Calu3 (cell line): Measurements from ENCODE around the gene ANGPTL4. TPM values are rescaled to one million over a fixed set of nuclear protein-coding genes. Genes with fewer than 3 reads are reported as not detected.

Experiments
- BruUV-seq: library from RNA; stranded (reverse); fragments of 400-500 nt; replicated peaks from 2 replicates; lab custom pipeline; 2021; lab: Mats Ljungman, UMichigan
- CTCF ChIA-PET: fragments of 300-600 bp; sonication (Branson Sonifier 250); formaldehyde crosslinking; loops from one replicate; lab custom pipeline; 2022; ENCODE audit warnings: antibody characterized with exemption; lab: Charles Lee
- DNase-seq: peaks from one replicate; pipeline ENCODE4 v3.0.0; 2022
- H3K27ac Mint-ChIP-seq: one replicate; pipeline ENCODE4 v1.8.0; 2022; ENCODE audit warnings: mixed read lengths; ENCODE audit not compliant: unreplicated experiment
- H3K27me3 Mint-ChIP-seq: one replicate; pipeline ENCODE4 v1.8.0; 2022; ENCODE audit warnings: mixed read lengths; ENCODE audit not compliant: unreplicated experiment
- H3K36me3 Mint-ChIP-seq: one replicate; pipeline ENCODE4 v1.8.0; 2022; ENCODE audit warnings: mild to moderate bottlenecking, moderate library complexity, mixed read lengths; ENCODE audit not compliant: insufficient read depth, unreplicated experiment
- H3K4me1 Mint-ChIP-seq: one replicate; pipeline ENCODE4 v1.8.0; 2022; ENCODE audit warnings: mild to moderate bottlenecking, low read depth, mixed read lengths; ENCODE audit not compliant: unreplicated experiment
- H3K4me3 Mint-ChIP-seq: one replicate; pipeline ENCODE4 v1.8.0; 2022; ENCODE audit warnings: mild to moderate bottlenecking, low read depth, moderate library complexity, mixed read lengths; ENCODE audit not compliant: unreplicated experiment
- H3K9me3 Mint-ChIP-seq: one replicate; pipeline ENCODE4 v1.8.0; 2022; ENCODE audit warnings: low read depth, mixed read lengths; ENCODE audit not compliant: unreplicated experiment
- CTCF ChIP-seq: fragments of 200-600 bp; IDR thresholded peaks from one replicate; pipeline ENCODE4 v1.8.0; 2022; ENCODE audit warnings: antibody characterized with exemption; ENCODE audit not compliant: unreplicated experiment
- intact Hi-C: fragments of 100-400 bp; cut with micrococcal nuclease; formaldehyde crosslinking; loops from one replicate; pipeline ENCODE4 v1.10.0; 2022; ENCODE audit not compliant: unreplicated experiment
- total RNA-seq: library from RNA; stranded (reverse); gene quantifications from 2 replicates; pipeline ENCODE4 v1.2.3, GENCODE V29; 2022

ANGPTL4 gene
- total RNA-seq, 1 experiment from 2014 or later: 0.97 TPM

GRCh38 chr19:8386990-8387389 is 23.0 kb downstream of the ANGPTL4 start:
- Mint-ChIP-seq H3K4me1 (peaks cover 18% of the 10 kb centered on the region), H3K36me3 (peaks cover 25% of the 10 kb centered on the region), H3K27me3 (no peaks in the 10 kb centered on the region), H3K27ac (no peak overlapping the region), H3K9me3 (no peaks in the 10 kb centered on the region), H3K4me3 (no peak overlapping the region)
- CTCF ChIA-PET: no interaction called here
- intact Hi-C loops: no loop called here
- DNase-seq: no peak
- no peak for TF ChIP-seq CTCF
- BruUV-seq: no TSS peak

- DNase-seq: no peak
- Mint-ChIP-seq H3K36me3 (peaks cover 28% of the 10 kb centered on the region), H3K27me3 (no peaks in the 10 kb centered on the region), H3K27ac (no peak overlapping the region), H3K4me1 (peaks cover 18% of the 10 kb centered on the region), H3K4me3 (no peak overlapping the region), H3K9me3 (no peaks in the 10 kb centered on the region)
- intact Hi-C loops: no loop called here
- no TSS peak for BruUV-seq
- no peak for TF ChIP-seq CTCF
- CTCF ChIA-PET: no interaction called here
Measured at GRCh38 chr19:8387688-8388611, 24.0 kb downstream of the ANGPTL4 start.

DNA sequence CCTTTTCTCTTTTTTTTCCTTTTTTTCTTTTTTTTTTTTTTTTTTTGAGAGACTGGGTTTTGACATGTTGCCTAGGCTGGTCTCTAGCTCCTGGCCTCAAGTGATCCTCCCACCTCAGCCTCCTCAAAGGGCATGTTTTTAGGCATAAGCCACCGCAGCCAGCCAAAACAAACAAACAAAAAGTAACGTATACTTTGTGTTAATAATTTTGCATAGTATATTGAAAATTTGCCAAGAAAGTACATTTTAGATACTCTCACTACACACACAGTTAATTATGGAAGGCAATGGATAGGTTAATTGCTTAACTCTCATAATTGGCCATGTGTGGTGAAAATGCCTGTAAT is 24.6 kb downstream of the ANGPTL4 start:
- no peak for TF ChIP-seq CTCF
- intact Hi-C loops: no loop called here
- peaks cover 31% of the 10 kb centered on the region for H3K36me3 Mint-ChIP-seq
- BruUV-seq: no TSS peak
- H3K4me3 Mint-ChIP-seq: no peak overlapping the region
- no peak overlapping the region for H3K27ac Mint-ChIP-seq
- H3K27me3 Mint-ChIP-seq: no peaks in the 10 kb centered on the region
- H3K9me3 Mint-ChIP-seq: no peaks in the 10 kb centered on the region
- CTCF ChIA-PET: no interaction called here
- peaks cover 18% of the 10 kb centered on the region for H3K4me1 Mint-ChIP-seq
- DNase-seq: no peak

GRCh38 chr19:8389891-8390616 is 26.1 kb downstream of the ANGPTL4 start, which contains the start of gene RAB11B:
TSS of gene RAB11B (plus strand) at chr19:8390360. CDS start at chr19:8390417, 57 bp downstream.
- intact Hi-C loops: no loop called here
- H3K4me3 Mint-ChIP-seq: peak within 1 kb of the TSS; percentile 77
- H3K27ac Mint-ChIP-seq: peak within 1 kb of the TSS; percentile 95
- peaks cover 10% of the 10 kb centered on the region for H3K4me1 Mint-ChIP-seq
- H3K36me3 Mint-ChIP-seq: peaks cover 31% of the 10 kb centered on the region
- BruUV-seq: no TSS peak
- H3K9me3 Mint-ChIP-seq: no peaks in the 10 kb centered on the region
- no peak for TF ChIP-seq CTCF
- no peaks in the 10 kb centered on the region for H3K27me3 Mint-ChIP-seq
- peak; percentile 96 for DNase-seq
- CTCF ChIA-PET: interaction anchor here (0.6 to 1.5 kb wide), 5 partner anchors 22 to 173 kb away, joined by 3 to 7 read pairs (median 4); partner anchors contain the start of gene MARCHF2
